Activated naive CD4-positive, alpha-beta T cell (primary cell): ENCODE results near the gene RAPGEF2.
"Not testable (repeated sequence)": the region's sequence is repeated elsewhere in the genome, so short reads cannot be mapped to it uniquely, and the experiment has no call there.

Experiments used
- DNase-seq, 4 experiments: peaks; one replicate each; lab custom pipeline; 2025; lab: John Stamatoyannopoulos, UW

Gene RAPGEF2

GRCh38 chr4:159240687-159241086 is 137.8 kb downstream of the RAPGEF2 start:
- DNase-seq, result no peak

GRCh38 chr4:159242427-159242826 is 139.5 kb downstream of the RAPGEF2 start:
- DNase-seq, result no peak

- DNase-seq, result no peak
Observed at GRCh38 chr4:159248384-159249178, 145.7 kb downstream of the RAPGEF2 start.

GRCh38 chr4:159250751-159251325 is 148.0 kb downstream of the RAPGEF2 start:
- DNase-seq, result no peak

GRCh38 chr4:159251580-159251979 is 148.7 kb downstream of the RAPGEF2 start:
- DNase-seq, result not testable (repeated sequence)

GRCh38 chr4:159252491-159252890 is 149.6 kb downstream of the RAPGEF2 start:
- DNase-seq, result no peak

GRCh38 chr4:159256037-159256436 is 153.2 kb downstream of the RAPGEF2 start:
- no peak for DNase-seq

- DNase-seq, result no peak
Observed at GRCh38 chr4:159258889-159259560, 156.1 kb downstream of the RAPGEF2 start.

GRCh38 chr4:159264057-159264456 is 161.2 kb downstream of the RAPGEF2 start:
- no peak for DNase-seq

GRCh38 chr4:159266981-159267868 is 164.3 kb downstream of the RAPGEF2 start:
- DNase-seq, result no peak

GRCh38 chr4:159267869-159268285 is 165.0 kb downstream of the RAPGEF2 start:
- DNase-seq, result no peak

GRCh38 chr4:159268607-159269006 is 165.7 kb downstream of the RAPGEF2 start:
- no peak for DNase-seq

GRCh38 chr4:159269116-159269515 is 166.2 kb downstream of the RAPGEF2 start:
- no peak for DNase-seq

- DNase-seq, result no peak
Observed at GRCh38 chr4:159269956-159270355, 167.1 kb downstream of the RAPGEF2 start.

- DNase-seq, result no peak
Observed at GRCh38 chr4:159271856-159272255, 169.0 kb downstream of the RAPGEF2 start.

- no peak for DNase-seq
Observed at GRCh38 chr4:159272273-159273140, 169.6 kb downstream of the RAPGEF2 start.

GRCh38 chr4:159273141-159273438 is 170.2 kb downstream of the RAPGEF2 start:
- no peak for DNase-seq

- DNase-seq, result no peak
Observed at GRCh38 chr4:159273841-159274240, 171.0 kb downstream of the RAPGEF2 start.

- DNase-seq, result no peak
Observed at GRCh38 chr4:159278399-159278798, 175.5 kb downstream of the RAPGEF2 start.

GRCh38 chr4:159279084-159279483 is 176.2 kb downstream of the RAPGEF2 start:
- DNase-seq, result no peak

- no peak for DNase-seq
Observed at GRCh38 chr4:159280442-159281172, 177.7 kb downstream of the RAPGEF2 start.
